SK-N-MC (cell line): ENCODE results near the gene LTBP2.

ENCODE experiments used
- EZH2 ChIP-seq: fragments of 200-600 bp; sonication (generic); IDR thresholded peaks from one replicate; pipeline ENCODE4 v1.6.1; 2017; ENCODE audit warnings: antibody characterized with exemption
- FOXP2 ChIP-seq: optimal IDR thresholded peaks from 2 replicates; pipeline ENCODE3; 2011; ENCODE audit warnings: mild to moderate bottlenecking, moderate library complexity; ENCODE audit not compliant: insufficient read depth; ENCODE audit errors: extremely low read length, control extremely low read depth
- POLR2AphosphoS5 ChIP-seq: IDR thresholded peaks from 2 replicates; pipeline ENCODE4 v1.6.1; 2012; ENCODE audit warnings: mild to moderate bottlenecking, low read depth, low read length, borderline replicate concordance

GRCh38 chr14:74593241-74593953, 18.6 kb downstream of the LTBP2 start:
- TF ChIP-seq POLR2AphosphoS5, result no peak
- no peak for TF ChIP-seq EZH2
- no peak for TF ChIP-seq FOXP2
